ENCODE data around the gene KATNA1.

- TF ChIP-seq CTCF (IDR thresholded peaks at IDR 0.05; ENCODE audit: low read depth, low read length) (no peak), EZH2phosphoT487 (IDR thresholded peaks at IDR 0.05; ENCODE audit: low read depth) (no peak)
Measured at GRCh38 chr6:149686230-149686629, 37.7 kb upstream of the KATNA1 start.

Data from OCI-LY3 (cell line).